Effector memory CD8-positive, alpha-beta T cell (primary cell): Measurements from ENCODE around the gene DRG2.
A peak's percentile ranks its signal among the peaks of the same experiment; 100 is the strongest.

Experiments
- ATAC-seq: fragments of 150-1000 bp; cut with Tn5 transposase; replicated peaks from 2 replicates; pipeline ENCODE4 v1.10.0; 2021; ENCODE audit warnings: mild to moderate bottlenecking, moderate library complexity
- DNase-seq, 3 experiments: peaks; one replicate each; pipeline ENCODE4 v3.0.0; 2021
- H3K27ac Mint-ChIP-seq, 2 donors: one replicate each; pipeline ENCODE4 v1.8.0; 2022; ENCODE audit warnings: mild to moderate bottlenecking in 2 of 2, mixed read lengths in 2 of 2, moderate library complexity in 2 of 2
- H3K27me3 Mint-ChIP-seq, 2 donors: one replicate each; pipeline ENCODE4 v1.8.0; 2022; ENCODE audit warnings: mixed read lengths in 2 of 2
- H3K36me3 Mint-ChIP-seq: one replicate; pipeline ENCODE4 v1.8.0; 2022; ENCODE audit warnings: mild to moderate bottlenecking, moderate library complexity, mixed read lengths; ENCODE audit not compliant: insufficient read depth
- H3K4me1 Mint-ChIP-seq, 2 donors: one replicate each; pipeline ENCODE4 v1.8.0; 2022; ENCODE audit warnings: low read depth in 2 of 2, mixed read lengths in 2 of 2
- H3K4me3 Mint-ChIP-seq, 2 donors: one replicate each; pipeline ENCODE4 v1.8.0; 2022; ENCODE audit warnings: mild to moderate bottlenecking in 2 of 2, mixed read lengths in 2 of 2, moderate library complexity in 2 of 2
- H3K9me3 Mint-ChIP-seq, 2 donors: one replicate each; pipeline ENCODE4 v1.8.0; 2022; ENCODE audit warnings: mixed read lengths in 2 of 2

Gene DRG2

GRCh38 chr17:18132711-18133110, 45.0 kb downstream of the DRG2 start:
- H3K4me3 Mint-ChIP-seq, result no peak overlapping the region
- ATAC-seq, result no peak
- no peaks in the 10 kb centered on the region for H3K36me3 Mint-ChIP-seq
- H3K4me1 Mint-ChIP-seq, result no peaks in the 10 kb centered on the region
- DNase-seq, result no peak
- H3K9me3 Mint-ChIP-seq, result no peaks in the 10 kb centered on the region
- no peak overlapping the region for H3K27ac Mint-ChIP-seq
- H3K27me3 Mint-ChIP-seq, result peaks cover 5 to 17% of the 10 kb centered on the region in 2 donors

DNA sequence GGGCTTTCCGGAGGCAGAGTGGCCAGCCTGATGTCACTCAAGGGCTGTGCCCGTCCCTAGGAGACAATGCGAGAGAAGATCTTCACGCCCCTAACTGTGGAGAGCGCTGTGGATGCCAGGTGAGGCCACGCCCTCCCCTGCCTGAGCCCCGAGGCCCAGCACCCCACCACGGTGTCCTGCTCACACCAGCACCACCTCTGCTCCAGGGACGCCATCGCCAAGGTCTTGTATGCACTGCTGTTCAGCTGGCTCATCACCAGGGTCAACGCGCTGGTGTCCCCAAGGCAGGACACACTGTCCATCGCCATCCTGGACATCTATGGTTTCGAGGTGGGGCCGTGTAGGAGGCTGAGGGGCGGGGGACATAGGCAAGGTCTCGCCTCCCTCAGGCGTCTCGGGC, 48.6 kb downstream of the DRG2 start:
- Mint-ChIP-seq H3K36me3 (no peaks in the 10 kb centered on the region), H3K4me1 (peaks cover 3 to 6% of the 10 kb centered on the region in 2 donors), H3K27me3 (peaks cover 5 to 17% of the 10 kb centered on the region in 2 donors), H3K4me3 (no peak overlapping the region), H3K9me3 (no peaks in the 10 kb centered on the region), H3K27ac (no peak overlapping the region)
- ATAC-seq (no peak), DNase-seq (no peak)

DNA sequence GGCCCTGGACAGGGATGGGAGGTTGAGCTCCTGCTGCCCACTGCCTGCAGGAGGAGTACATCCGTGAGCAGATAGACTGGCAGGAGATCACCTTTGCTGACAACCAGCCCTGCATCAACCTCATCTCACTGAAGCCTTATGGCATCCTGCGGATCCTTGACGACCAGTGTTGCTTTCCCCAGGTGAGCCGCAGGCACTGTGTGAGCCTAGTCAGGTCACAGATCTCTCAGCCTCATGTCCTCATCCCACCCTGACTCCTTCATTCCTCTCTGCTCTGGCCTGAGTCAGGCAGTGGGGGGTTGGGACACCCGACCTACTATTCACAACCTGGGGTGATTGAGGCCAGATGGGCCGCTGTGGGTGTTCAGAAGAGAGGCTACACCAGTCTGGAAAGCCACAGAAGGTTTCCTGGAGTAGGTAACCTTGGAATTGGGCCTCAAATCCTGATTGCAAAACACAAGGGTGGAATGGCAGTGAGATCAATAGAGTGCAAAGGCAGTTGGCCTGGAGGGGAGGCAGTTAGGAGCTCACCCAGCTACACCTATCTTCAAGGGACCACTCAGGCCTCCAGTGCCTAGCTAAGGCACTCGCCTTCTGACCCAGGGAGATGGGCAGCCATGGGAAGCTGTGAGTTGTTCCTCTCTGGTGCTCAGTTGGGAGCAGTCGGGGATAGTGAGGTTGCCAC, 50.5 kb downstream of the DRG2 start:
- ATAC-seq (no peak), DNase-seq (no peak)
- Mint-ChIP-seq H3K9me3 (no peaks in the 10 kb centered on the region), H3K4me1 (peaks cover 3 to 7% of the 10 kb centered on the region in 2 donors), H3K36me3 (no peaks in the 10 kb centered on the region), H3K4me3 (no peak overlapping the region), H3K27ac (no peak overlapping the region), H3K27me3 (peaks cover 5 to 21% of the 10 kb centered on the region in 2 donors)

DNA sequence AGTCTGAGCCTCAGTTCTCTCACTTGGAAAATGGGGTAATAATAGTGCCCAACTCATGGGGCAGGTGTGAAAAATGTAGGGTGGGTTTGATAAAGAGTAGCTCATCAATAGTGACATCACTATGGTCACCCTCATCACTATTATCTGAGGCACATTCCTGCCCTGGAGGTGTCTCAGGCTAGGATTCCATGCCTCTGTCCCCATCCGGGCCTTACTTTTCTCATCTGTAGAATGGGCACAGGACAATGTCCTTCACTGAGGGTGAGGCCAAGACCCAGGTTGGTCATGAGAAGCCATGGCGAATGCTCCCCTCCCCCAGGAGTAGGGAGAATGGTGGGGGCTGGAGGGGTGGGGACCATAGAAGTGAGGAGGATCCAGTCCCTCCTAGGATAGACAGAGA, 51.3 kb downstream of the DRG2 start:
- Mint-ChIP-seq H3K4me1 (peaks cover 3 to 7% of the 10 kb centered on the region in 2 donors), H3K27me3 (peaks cover 5 to 24% of the 10 kb centered on the region in 2 donors), H3K27ac (no peak overlapping the region), H3K4me3 (no peak overlapping the region), H3K36me3 (no peaks in the 10 kb centered on the region), H3K9me3 (no peaks in the 10 kb centered on the region)
- ATAC-seq (no peak), DNase-seq (no peak)

DNA sequence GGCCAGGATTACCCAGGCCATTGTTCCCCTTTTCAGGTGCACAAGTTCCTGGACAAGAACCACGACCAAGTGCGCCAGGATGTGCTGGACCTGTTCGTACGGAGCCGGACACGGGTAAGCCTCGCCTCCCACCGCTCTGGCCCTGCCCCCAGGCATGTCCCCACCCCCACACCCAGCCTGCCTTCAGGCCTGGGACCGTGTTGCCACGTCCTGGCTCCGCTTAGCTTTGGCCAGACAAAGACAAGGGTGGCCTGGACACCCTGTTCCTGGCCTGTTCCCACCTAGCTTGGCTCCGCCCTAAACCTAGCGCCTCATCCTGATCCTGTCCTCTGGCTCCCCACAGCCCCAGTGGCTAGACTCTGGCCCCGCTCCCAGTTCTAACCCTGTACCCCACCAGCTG, 51.8 kb downstream of the DRG2 start:
- Mint-ChIP-seq H3K4me1 (peaks cover 3 to 7% of the 10 kb centered on the region in 2 donors), H3K4me3 (no peak overlapping the region), H3K27me3 (peaks cover 5 to 24% of the 10 kb centered on the region in 2 donors), H3K27ac (no peak overlapping the region), H3K36me3 (no peaks in the 10 kb centered on the region), H3K9me3 (no peaks in the 10 kb centered on the region)
- DNase-seq, result no peak
- no peak for ATAC-seq

GRCh38 chr17:18139949-18140348, 52.2 kb downstream of the DRG2 start:
- ATAC-seq (no peak), DNase-seq (no peak)
- no peak overlapping the region for H3K27ac Mint-ChIP-seq
- peaks cover 3 to 7% of the 10 kb centered on the region in 2 donors for H3K4me1 Mint-ChIP-seq
- H3K27me3 Mint-ChIP-seq, result peaks cover 5 to 24% of the 10 kb centered on the region in 2 donors
- no peaks in the 10 kb centered on the region for H3K9me3 Mint-ChIP-seq
- H3K36me3 Mint-ChIP-seq, result no peaks in the 10 kb centered on the region
- H3K4me3 Mint-ChIP-seq, result no peak overlapping the region

DNA sequence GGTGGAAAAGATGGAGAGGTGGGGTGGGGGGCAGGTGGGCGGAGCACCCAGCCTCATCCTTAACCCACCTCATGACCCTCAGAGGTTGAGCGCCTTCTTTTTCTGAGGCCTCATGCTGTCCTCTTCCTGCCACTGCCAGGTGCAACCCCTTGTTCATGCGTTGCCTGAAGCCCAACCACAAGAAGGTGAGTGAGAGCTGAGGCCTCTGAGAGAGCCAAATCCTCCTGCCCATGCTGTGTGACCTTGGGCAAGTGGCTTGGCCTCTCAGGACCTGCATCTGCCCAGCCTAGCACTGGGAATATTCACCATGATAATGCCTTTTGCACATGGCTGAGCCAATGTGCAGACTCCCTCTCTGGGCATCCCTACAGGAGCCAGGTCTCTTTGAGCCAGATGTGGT, 52.9 kb downstream of the DRG2 start:
- ATAC-seq (no peak), DNase-seq (no peak)
- Mint-ChIP-seq H3K4me3 (no peak overlapping the region), H3K36me3 (no peaks in the 10 kb centered on the region), H3K9me3 (no peaks in the 10 kb centered on the region), H3K4me1 (peaks cover 3 to 7% of the 10 kb centered on the region in 2 donors), H3K27me3 (peaks cover 5 to 22% of the 10 kb centered on the region in 2 donors), H3K27ac (no peak overlapping the region)

GRCh38 chr17:18141210-18141803, 53.6 kb downstream of the DRG2 start:
- peaks cover 3 to 7% of the 10 kb centered on the region in 2 donors for H3K4me1 Mint-ChIP-seq
- H3K27me3 Mint-ChIP-seq, result peaks cover 5 to 15% of the 10 kb centered on the region in 2 donors
- peak; percentile 74 for ATAC-seq
- no peak overlapping the region for H3K27ac Mint-ChIP-seq
- H3K9me3 Mint-ChIP-seq, result no peaks in the 10 kb centered on the region
- no peak overlapping the region for H3K4me3 Mint-ChIP-seq
- H3K36me3 Mint-ChIP-seq, result no peaks in the 10 kb centered on the region
- DNase-seq, result peak; percentile 53 to 57 (median 53)

DNA sequence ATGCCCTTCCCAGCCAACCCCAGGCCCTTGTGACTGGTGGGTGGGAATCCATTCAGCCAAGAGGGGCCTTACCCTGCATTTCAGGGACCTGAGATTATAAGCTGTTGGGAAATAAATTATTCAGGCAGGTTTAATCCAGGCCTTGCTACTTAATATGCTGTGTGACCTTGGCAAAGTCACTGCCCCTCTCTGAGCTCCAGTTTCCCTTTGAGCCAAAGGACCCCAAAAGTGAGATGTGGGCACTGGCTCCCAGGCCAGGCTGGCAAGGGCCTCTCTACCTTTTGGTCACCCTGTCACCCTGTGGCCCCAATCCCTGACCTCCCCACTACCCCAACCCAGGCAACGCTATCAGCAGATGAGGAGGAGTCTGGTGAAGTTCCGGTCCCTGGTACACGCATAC, 54.7 kb downstream of the DRG2 start:
- Mint-ChIP-seq H3K4me3 (no peak overlapping the region), H3K36me3 (no peaks in the 10 kb centered on the region)
- no peak for ATAC-seq

GRCh38 chr17:18143044-18143936, 55.5 kb downstream of the DRG2 start:
- Mint-ChIP-seq H3K9me3 (no peaks in the 10 kb centered on the region), H3K27me3 (peaks cover 0 to 7% of the 10 kb centered on the region in 2 donors), H3K4me3 (no peak overlapping the region), H3K27ac (no peak overlapping the region), H3K4me1 (peaks cover 3 to 6% of the 10 kb centered on the region in 2 donors), H3K36me3 (no peaks in the 10 kb centered on the region)
- ATAC-seq (no peak), DNase-seq (no peak)

More for the DNA sequence above, 54.7 kb downstream of the DRG2 start:
- no peak for DNase-seq
- Mint-ChIP-seq H3K4me1 (peaks cover 3 to 7% of the 10 kb centered on the region in 2 donors), H3K9me3 (no peaks in the 10 kb centered on the region), H3K27ac (no peak overlapping the region), H3K27me3 (peaks cover 0 to 7% of the 10 kb centered on the region in 2 donors)

DNA sequence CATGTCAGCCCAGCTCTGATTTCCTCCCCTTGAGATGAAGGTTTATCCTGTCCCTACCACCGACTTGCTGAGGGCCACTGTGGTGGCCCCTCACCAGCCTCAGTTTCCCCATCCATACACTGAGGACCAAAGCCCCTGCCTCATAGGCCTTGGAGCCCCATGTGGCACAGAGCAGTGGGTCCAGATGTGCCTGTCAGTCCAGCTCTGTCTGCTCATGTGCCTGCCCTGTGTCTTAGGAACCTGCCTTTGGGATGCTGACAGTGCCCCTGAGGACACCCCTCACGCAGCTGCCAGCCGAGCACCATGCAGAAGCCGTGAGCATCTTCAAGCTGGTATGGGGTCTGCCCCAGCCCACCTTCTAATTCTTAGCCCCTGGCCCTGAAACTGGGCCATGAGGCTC, 56.5 kb downstream of the DRG2 start:
- ATAC-seq (no peak), DNase-seq (no peak)
- Mint-ChIP-seq H3K27me3 (peaks cover 0 to 7% of the 10 kb centered on the region in 2 donors), H3K27ac (no peak overlapping the region), H3K36me3 (no peaks in the 10 kb centered on the region), H3K9me3 (no peaks in the 10 kb centered on the region), H3K4me3 (no peak overlapping the region), H3K4me1 (peaks cover 3 to 6% of the 10 kb centered on the region in 2 donors)

DNA sequence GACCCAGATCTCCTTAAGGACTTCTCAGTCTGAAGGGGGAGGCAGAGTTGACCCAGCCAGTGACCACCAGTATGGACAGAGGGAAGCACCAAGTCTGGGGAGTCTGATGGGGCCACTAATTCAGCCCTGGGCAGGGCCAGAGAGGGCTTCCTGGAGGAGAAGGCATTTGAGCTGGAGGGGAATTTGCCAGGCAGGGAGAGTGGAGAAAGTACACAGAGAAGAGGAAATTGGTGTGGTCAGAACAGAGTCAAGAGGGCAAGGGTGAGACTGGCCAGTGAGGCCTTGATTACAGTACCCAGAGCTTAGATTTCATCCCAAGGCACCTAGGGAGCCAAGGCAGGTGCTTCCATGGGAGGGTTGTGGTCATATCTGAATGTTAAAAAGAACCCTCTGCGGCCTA, 57.1 kb downstream of the DRG2 start:
- Mint-ChIP-seq H3K36me3 (no peaks in the 10 kb centered on the region), H3K4me3 (no peak overlapping the region), H3K9me3 (no peaks in the 10 kb centered on the region), H3K27me3 (peaks cover 0 to 7% of the 10 kb centered on the region in 2 donors), H3K4me1 (peaks cover 3 to 6% of the 10 kb centered on the region in 2 donors), H3K27ac (no peak overlapping the region)
- no peak for DNase-seq
- no peak for ATAC-seq

- Mint-ChIP-seq H3K4me1 (peaks cover 3 to 6% of the 10 kb centered on the region in 2 donors), H3K27ac (no peak overlapping the region), H3K36me3 (no peaks in the 10 kb centered on the region), H3K27me3 (peaks cover 0 to 7% of the 10 kb centered on the region in 2 donors), H3K9me3 (no peaks in the 10 kb centered on the region), H3K4me3 (no peak overlapping the region)
- DNase-seq, result no peak
- ATAC-seq, result no peak
Measured at GRCh38 chr17:18145811-18146210, 58.1 kb downstream of the DRG2 start.
